Left ventricle myocardium superior (tissue), 1 donor: Measurements from ENCODE around the gene ACOX3. TPM values are rescaled to one million over a fixed set of nuclear protein-coding genes. Genes with fewer than 3 reads are reported as not detected.
A peak's percentile ranks its signal among the peaks of the same experiment; 100 is the strongest.
"Not testable (repeated sequence)": the region's sequence is repeated elsewhere in the genome, so short reads cannot be mapped to it uniquely, and the experiment has no call there.

ENCODE experiments used
- ATAC-seq: fragments of 200-7000 bp; cut with Tn5 transposase; one replicate; pipeline ENCODE4 v1.9.1; 2020; ENCODE audit warnings: mild to moderate bottlenecking, moderate library complexity
- DNase-seq: peaks from one replicate; pipeline ENCODE4 v3.0.0-alpha.2; 2020
- intact Hi-C: fragments of 100-400 bp; cut with micrococcal nuclease; formaldehyde crosslinking; loops from one replicate; pipeline ENCODE4 v1.11.0; 2022
- total RNA-seq: library from RNA; stranded (reverse); fragmentation: NEBNext Ultra II Directional; extraction: Animal tissue kit (Norgen Biotek cat#: 25700); gene quantifications from one replicate; pipeline ENCODE4 v1.2.1, GENCODE V29; 2021
- donor health status: DM: no; HTN: yes; CAD: no; lungs with severe emphysema.

ACOX3 gene
- total RNA-seq, 1 donor from 2014 or later, result 25.8 TPM

DNA sequence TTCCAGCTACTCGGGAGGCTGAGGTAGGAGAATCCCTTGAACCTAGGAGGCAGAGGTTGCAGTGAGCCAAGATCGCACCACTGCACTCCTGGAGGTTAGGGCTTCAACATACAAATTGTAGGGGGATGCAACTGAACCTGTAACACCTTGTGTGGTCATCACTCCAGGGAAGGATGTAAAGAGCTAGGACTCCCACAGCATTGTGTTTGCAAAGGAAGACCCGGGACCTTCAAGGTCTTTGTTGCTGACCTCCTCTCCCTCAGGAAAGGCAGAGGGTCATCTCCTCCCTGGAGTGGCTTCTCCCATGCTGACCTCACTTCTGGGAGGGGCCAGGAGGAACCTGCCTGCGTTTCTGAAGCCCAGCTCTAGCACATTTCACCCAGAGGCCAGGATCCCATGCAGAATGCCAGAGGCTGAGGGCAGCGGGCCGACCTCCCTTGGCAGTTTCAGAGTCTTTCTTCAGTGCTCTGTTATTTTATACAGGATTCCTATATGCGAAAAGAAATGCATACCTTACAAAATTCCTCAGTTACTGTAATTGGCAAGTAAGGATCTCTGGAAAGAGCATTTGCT lies 90.8 kb downstream of the ACOX3 start:
- intact Hi-C loops, result no loop called here
- DNase-seq (no peak), ATAC-seq (no peak)

DNA sequence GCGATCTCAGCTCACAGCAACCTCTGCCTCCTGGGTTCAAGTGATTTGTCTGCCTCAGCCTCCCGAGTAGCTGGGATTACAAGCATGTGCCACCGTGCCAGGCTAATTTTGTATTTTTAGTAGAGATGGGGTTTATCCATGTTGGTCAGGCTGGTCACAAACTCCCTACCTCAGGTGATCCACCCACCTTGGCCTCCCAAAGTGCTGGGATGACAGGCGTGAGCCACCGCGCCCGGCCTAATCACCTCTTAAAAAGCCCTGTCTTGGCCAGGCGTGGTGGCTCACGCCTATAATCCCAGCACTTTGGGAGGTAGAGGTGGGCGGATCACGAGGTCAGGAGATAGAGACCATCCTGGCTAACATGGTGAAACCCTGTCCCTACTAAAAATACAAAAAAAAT lies 91.3 kb downstream of the ACOX3 start:
- intact Hi-C loops, DNase-seq, ATAC-seq: not testable (repeated sequence)

DNA sequence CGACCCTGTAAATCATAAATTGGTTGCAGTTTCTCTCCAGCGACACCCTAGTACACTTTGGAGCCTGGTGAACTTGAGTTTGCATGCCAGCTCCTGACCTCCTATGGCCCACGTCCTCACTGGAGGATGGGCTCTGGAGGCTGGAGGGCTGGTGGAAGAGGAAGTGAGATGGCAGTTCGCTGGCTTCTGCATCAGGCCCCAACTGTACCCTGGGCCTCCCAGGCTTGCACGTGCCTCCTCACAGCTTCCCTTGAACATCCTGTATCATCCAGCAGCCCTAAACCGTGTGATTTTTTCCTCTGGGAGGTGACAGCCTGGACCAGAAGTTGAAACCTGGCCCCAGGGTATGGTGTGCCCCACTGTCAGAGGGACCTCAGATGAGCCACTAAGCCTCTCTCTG lies 92.5 kb downstream of the ACOX3 start:
- intact Hi-C loops, result no loop called here
- DNase-seq, result no peak
- ATAC-seq, result no peak

DNA sequence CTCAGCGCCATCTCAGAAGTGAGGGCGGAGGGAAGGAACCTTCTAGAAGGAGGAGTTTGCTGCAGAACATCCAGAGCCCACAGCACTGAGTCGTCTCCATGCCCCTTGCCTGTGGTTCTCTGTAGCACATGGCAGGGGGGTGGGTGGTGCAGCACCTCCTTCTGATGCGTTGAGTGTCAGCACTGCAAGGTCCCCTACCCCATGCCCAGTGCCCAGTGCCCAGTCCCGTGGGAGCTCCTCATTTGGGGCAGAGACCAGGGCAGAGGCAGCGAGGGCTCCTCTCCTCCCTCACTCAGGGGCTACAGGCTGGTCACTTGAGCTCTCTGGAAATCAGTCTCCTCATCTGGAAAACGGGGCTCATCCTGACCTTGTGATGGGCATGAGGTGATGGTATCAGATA lies 92.9 kb downstream of the ACOX3 start:
- DNase-seq, result no peak
- intact Hi-C loops, result no loop called here

DNA sequence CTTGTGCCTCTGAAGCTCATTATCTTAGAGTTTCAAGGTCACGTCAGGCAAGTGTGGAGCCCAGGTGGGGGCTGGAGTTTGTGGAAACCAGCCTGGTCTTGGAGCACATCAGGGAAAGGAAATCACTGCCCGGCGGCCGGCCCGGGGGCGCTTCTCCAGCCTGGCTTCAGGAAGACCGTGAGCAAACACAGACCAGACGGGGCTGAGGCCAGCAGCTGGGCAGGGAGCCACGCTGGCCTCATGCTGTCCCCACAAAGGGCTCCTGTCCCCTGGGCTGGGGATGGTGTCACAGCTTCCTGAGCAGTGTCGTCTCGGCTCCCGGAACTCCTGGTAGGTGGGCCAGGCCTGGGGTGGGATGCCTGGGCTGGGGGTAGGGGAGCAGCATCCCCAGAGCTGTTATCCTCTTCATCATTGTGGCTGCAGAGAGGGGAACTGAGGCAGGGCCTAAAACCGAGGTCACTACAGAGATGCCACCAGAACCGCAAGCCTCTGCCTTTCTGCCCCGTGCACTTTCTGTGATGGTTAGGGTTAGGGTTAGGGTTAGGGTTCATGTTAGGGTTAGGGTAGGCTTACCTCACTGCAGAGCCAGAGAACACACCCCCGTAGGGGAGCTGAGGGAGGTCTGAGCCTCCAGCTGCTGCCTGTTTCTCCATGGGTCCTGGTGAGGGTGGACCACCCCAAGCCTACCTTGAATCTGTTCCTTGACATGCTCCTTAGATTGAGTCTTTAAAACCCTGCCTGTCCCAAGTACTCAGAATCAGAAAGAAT lies 93.5 kb downstream of the ACOX3 start:
- no peak for DNase-seq
- peak; percentile 44 for ATAC-seq
- intact Hi-C loops, result no loop called here

More for the DNA sequence above, 92.9 kb downstream of the ACOX3 start:
- no peak for ATAC-seq

DNA sequence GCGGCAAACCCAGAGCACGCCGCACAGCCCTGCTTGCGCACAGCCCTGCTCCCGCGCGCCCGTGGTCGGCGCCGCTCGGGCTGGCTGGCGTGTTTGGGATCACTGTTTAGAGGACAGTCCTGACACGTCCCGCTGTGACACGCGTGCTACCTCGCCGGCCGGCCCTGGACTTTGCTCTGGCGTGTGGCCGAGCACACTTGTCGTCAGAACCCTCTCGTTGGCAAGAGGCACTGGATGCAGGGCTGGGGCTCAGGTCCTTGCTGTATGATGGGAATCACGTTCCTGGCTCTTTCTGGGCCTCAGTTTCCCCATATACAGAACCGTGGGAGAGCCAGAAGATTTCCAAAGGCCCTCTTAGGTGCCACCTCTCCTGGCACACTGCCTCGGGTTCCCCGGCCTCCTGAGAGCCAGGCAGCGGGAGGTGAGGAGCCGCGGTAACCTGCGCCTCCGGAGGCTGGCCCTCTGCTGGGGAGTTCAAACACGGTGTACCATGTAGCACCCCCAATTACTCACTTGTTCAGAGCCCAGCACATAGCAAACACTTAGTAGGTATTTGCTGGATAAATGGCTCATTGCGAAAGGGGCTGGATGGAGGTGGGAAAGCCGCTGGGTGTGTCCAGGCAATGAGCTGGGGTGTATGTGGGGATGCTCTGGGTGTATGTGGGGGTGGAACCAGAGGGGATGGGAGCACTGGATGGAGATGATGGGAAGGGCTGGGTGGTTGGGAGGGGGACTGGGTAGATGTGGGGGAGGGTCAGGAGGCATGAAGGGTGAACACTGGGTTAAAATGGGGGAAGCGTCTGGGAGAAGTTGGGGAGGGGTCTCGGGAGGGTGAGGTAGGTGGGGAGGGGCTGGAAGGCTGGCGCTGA lies 94.3 kb downstream of the ACOX3 start:
- intact Hi-C loops, result no loop called here
- ATAC-seq, result no peak

DNA sequence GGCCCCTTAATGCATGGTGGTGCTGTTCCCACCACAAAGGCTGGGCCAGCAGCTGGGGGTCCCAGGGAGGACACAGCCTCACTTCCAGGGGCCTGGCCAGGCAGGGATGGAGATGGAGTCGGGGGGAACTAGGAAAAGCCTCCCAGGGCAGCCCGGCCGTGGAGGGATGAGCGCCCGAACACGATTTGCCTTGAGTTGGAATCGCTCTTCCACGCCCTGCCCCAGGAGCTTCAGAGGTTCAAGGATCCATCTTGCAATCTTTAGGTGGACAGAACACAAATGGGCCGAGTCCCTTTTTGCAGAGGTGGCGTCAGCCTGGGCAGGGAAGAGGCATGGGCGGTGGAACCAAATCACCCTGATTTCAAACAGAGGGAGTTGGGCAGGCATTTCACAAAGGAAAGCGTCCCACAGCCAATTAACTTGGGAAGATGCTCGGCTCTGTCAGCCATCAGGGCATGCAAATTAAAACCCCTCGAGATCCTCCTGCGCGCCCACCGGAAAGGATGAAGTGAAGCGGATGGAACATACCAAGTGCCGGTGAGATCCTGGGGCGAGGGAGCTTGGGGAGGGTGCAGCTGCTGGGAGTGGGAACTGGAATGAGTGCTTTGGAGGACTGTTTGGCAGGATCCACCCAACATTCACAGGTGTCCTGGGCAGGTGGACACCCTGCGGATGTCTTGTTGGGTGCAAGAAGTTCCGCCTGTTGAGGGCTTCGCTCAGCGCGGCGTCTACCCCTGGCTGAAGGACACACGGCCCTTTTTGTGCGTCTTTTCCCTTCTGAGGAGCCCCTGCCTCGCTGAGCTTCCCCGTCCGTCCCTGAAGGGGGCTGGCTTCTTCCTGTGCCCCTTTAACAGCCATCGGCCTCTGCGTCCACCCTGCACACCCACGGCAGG lies 95.2 kb downstream of the ACOX3 start:
- no peak for DNase-seq
- intact Hi-C loops, result no loop called here

More for the DNA sequence above, 94.3 kb downstream of the ACOX3 start:
- no peak for DNase-seq

DNA sequence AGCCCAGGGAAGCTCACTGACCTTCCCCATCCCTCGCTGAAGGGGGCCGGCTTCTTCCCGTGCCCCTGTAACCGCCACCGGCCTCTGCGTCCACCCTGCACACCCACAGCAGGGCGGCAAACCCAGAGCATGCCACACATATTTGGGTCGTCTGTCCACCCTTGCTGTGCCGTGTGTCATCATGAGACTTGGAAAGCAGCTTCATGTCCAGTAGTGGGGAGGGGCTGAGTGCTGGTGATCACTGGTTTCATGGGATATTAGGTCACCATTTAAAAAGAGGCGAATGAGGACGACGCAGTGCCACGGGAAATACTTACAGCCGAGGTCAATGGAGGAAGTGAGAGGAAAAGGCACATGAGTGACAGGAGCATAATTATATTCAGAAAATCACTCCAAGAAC lies 96.1 kb downstream of the ACOX3 start:
- intact Hi-C loops, result no loop called here
- DNase-seq (no peak), ATAC-seq (no peak)

More for the DNA sequence above, 95.2 kb downstream of the ACOX3 start:
- ATAC-seq, result no peak

DNA sequence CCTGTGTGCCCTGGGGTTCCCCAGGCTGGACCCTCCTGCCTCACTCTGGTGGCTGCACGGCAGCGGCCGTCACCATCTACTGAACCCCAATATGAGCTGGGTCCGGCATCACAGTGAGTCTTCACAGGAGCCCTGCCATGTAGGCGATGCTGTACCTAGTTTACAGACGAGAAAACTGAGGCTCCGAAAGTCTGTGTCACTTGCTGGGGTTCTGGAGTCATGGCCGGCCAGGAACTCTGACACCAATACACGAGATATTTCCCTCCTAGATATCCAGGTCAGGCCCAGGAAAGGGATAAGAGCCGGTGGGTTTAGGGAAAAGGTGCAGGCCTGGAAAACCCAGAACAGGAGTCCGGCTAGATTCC lies 96.6 kb downstream of the ACOX3 start:
- ATAC-seq (no peak), DNase-seq (no peak)
- intact Hi-C loops, result no loop called here

DNA sequence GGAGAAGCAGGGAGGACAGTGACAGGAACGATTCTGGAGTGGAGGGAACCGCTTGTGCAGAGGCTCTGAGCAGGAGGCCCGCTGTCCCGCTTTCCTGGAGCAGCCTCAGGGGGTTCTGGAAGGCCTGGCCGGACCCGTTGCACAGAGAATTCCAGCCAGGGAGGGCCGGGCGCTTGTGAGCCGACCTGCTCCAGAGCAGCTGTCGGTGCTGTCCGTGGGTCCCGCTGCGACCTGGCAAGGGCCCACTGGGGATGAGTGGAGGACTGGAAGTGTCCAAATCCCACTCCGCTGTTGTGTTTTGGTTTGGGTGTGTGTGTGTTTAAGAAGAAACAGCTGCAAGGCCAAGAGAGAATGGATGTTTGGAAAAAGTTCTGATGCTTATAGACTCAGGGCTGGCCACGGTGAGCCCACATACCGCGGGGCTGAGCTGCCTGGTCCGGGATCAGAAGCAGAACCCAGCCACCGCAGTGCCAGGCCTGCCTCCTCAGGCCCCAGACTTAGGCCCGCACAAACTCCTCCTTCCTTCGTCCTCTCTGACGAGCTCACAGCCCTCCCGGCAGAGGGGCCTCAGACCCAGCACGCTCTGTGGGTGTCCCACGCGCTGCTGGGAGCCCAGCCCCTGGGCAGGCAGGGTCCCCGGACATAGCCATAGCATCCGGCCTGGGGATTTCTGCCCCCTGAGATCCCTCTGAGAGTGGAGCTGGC lies 97.1 kb downstream of the ACOX3 start:
- intact Hi-C loops, result no loop called here
- DNase-seq (peak; percentile 77), ATAC-seq (peak; percentile 11)

DNA sequence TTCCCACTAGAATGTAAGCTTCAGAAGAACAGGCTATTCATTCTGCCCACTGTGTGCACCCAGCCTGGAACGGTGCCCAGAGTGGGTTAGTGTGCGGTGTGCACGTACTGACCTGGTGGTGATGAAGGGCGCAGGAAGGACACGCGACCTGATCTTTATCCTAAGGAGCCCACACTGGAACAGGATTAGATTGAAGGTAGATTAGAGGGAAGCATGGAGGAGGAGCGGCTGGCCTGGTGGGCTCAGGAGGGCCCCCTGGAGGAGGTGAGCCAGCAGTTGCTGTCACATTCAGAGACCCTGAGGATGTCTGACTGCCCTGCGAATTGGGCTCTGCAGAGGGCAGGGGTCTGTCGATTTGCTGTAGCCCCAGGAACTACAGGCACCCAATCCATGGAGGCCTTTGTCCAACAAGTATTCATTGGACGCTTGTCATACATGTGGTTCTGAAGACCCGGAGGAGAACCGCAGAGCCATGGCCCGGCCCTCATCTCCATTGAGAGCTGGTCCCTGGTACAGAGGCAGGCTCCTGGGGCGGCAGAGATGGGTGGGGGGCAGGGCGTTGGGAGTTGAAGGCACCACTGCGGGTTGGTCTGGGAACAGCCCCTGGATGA lies 97.8 kb downstream of the ACOX3 start:
- DNase-seq (no peak), ATAC-seq (no peak)
- intact Hi-C loops, result no loop called here

DNA sequence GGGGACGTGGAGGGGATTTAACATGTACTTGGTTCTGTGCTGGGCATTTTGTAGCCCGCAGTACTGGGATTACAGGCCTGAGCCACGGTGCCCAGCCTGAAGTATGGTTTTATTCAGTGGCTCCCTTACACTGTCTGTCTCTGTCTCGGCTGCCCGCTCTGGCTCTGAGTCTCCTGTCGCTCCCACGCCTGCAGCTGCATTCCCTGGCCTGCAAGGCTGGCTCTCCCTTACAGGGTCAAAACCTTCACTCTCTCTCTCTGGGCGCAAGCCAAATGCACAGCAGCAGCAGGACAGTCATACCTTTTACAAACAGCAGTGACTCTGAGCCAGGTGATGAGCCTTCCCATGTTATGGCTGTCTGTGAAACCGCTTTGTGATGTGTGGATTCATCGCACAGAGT lies 98.8 kb downstream of the ACOX3 start:
- intact Hi-C loops, result no loop called here
- peak; percentile 71 for ATAC-seq
- DNase-seq, result peak; percentile 84

DNA sequence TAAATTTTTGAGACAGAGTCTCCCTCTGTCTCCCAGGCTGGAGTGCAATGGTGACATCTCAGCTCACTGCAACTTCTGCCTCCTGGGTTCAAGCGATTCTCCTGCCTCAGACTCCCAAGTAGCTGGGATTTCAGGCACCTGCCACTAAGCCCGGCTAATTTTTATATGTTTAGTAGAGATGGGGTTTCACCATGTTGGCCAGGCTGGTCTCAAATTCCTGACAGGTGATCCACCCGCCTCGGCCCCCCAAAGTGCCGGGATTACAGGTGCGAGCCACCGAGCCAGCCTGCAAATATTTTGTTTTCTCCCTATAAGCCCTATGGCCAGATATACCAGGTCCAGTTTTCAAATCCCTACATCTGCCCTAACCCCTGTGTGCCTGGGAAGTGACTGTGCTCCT lies 99.2 kb downstream of the ACOX3 start:
- intact Hi-C loops, DNase-seq, ATAC-seq: not testable (repeated sequence)

DNA sequence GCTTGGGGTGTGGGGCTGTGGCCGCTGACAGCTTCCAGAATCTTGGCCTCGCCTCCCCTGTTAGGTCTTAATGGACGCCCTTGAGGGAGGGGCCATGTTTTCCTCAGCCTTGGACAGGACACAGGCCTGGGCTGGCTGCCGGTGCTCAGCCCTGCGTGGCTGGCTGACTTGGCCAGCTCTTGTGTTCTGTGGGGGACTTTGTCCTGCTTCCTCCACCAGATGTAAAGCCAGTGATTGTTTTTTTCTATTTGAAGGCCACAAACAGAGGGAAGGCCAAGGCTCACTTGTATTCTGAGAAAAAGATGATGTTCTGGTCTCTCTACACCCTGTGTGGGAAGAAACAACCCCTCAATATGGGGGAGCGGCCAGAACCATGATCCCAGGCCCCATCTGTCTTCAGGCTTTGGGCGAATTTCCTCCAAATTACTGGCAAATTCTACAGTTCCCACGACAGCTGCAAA lies 99.7 kb downstream of the ACOX3 start:
- ATAC-seq, result peak; percentile 93
- intact Hi-C loops, result no loop called here

DNA sequence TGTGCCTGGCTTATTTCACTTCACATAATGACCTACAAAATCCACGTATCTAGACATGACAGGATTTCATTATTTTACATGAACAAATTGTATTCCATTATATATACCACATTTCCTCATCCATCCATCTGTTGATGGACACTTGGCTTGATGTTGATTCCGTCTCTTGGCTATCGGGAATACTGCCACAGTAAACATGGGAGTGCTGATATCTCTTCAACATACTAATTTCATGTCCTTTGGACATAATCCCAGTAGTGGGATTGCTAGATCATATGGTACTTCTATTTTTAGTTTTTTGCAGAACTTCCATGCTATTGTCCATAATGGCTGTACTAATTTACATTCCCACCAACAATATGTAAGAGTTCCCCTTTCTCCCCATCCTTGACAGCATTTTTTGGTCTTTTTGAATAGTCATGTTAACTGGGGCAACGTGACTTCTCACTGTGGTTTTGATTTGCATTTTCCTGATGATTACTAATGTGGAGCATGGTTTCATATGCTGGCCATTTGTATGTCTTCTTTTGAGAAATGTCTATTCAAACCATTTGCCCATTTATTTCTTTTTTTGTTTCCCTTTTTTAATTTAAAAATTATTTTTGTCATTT lies 102.1 kb downstream of the ACOX3 start:
- intact Hi-C loops, result no loop called here
- no peak for DNase-seq
- no peak for ATAC-seq

More for the DNA sequence above, 99.7 kb downstream of the ACOX3 start:
- DNase-seq, result peak; percentile 94

DNA sequence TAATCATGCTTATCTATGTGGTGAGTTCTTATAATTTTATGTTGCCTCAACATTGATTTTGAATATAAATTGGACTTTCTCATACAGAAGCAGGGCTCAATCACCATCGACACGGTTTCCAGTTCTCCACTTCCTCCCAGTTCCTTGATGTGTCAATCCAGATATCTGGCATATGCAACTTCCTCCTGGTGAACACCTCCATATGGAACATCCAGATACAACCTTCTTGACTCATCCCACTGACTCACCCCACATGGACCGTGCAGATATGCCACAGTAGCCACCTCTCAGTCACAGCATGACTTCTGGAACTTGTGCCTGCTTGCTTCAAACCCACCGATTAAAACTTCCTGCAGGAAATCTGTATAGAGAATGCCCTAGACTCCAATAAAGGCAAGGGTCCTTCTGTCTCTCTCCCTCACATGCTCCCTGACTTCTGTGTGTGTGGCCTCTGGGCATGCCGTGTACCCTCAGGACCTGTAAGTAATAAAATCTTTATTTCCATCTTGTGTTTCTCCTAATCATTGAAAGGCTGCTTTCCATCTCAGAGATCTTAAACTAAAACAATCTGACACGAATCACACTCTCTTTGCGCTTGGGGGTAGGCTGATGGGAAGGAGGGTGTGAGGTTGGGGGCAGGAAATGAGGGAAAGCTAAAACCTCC lies 104.0 kb downstream of the ACOX3 start:
- DNase-seq (no peak), ATAC-seq (no peak)
- intact Hi-C loops, result no loop called here

DNA sequence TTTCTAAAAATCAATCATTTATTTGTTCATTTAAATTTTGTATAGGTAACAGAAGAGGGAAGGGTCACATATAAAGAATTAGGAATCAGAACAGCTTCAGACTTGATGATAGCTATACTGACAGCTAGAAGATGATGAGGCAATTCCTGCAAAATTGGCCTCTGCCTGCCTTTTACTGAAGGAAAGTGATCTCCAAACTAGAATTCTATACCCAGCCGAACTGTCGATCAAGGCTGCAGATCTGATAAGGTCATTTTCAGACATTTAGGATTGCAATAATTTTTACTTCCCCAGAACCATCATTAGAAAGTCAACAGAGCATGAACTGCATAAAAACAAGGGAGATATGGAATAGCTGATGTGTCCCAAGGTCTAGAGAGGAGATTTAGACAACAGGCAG lies 104.7 kb downstream of the ACOX3 start:
- intact Hi-C loops, result no loop called here
- no peak for DNase-seq
- ATAC-seq, result no peak
